HepG2 (cell line): ENCODE measurements around the gene GFPT1. TPM values are rescaled to one million over a fixed set of nuclear protein-coding genes. Genes with fewer than 3 reads are reported as not detected.

ENCODE experiments used
- BCL3 ChIP-seq: sonication (generic); formaldehyde crosslinking; IDR thresholded peaks from 2 replicates; pipeline ENCODE4 v1.5.1; 2020; ENCODE audit warnings: mild to moderate bottlenecking, missing genetic modification reagents, moderate library complexity
- BRCA1 ChIP-seq: sonication (generic); formaldehyde crosslinking; IDR thresholded peaks from 2 replicates; pipeline ENCODE4 v1.4.0; 2020; ENCODE audit warnings: missing genetic modification reagents
- CBFB ChIP-seq: sonication (generic); formaldehyde crosslinking; IDR thresholded peaks from 2 replicates; pipeline ENCODE4 v1.4.0; 2020; ENCODE audit warnings: missing genetic modification reagents
- CEBPG ChIP-seq: IDR thresholded peaks from 2 replicates; pipeline ENCODE4 v1.6.1; 2016
- ELF1 ChIP-seq: sonication (generic); formaldehyde crosslinking; IDR thresholded peaks from 2 replicates; pipeline ENCODE4 v1.4.0; 2020; ENCODE audit warnings: missing genetic modification reagents
- FOSL2 ChIP-seq: sonication (generic); formaldehyde crosslinking; IDR thresholded peaks from 2 replicates; pipeline ENCODE4 v1.4.0; 2020; ENCODE audit warnings: missing genetic modification reagents
- FOXO1 ChIP-seq: sonication (generic); formaldehyde crosslinking; IDR thresholded peaks from 2 replicates; pipeline ENCODE4 v1.4.0; 2020; ENCODE audit warnings: missing genetic modification reagents
- JDP2 ChIP-seq: sonication (generic); formaldehyde crosslinking; IDR thresholded peaks from 2 replicates; pipeline ENCODE4 v1.8.1; 2022; ENCODE audit warnings: missing genetic modification reagents, borderline replicate concordance
- KAT8 ChIP-seq: IDR thresholded peaks from 2 replicates; pipeline ENCODE4 v1.6.1; 2016; ENCODE audit warnings: missing genetic modification reagents, missing compliant biosample characterization
- MAF1 ChIP-seq: sonication (generic); formaldehyde crosslinking; IDR thresholded peaks from 2 replicates; pipeline ENCODE4 v1.5.0; 2020; ENCODE audit warnings: missing genetic modification reagents, borderline replicate concordance
- MTF2 ChIP-seq: sonication (generic); formaldehyde crosslinking; IDR thresholded peaks from 2 replicates; pipeline ENCODE4 v1.5.0; 2020; ENCODE audit warnings: missing genetic modification reagents, borderline replicate concordance
- NCOA2 ChIP-seq: sonication (generic); formaldehyde crosslinking; IDR thresholded peaks from 2 replicates; pipeline ENCODE4 v1.8.0; 2022; ENCODE audit warnings: inconsistent platforms
- NR0B2 ChIP-seq: sonication (generic); formaldehyde crosslinking; IDR thresholded peaks from 2 replicates; pipeline ENCODE4 v1.4.0; 2020; ENCODE audit warnings: mild to moderate bottlenecking, missing genetic modification reagents
- RFX1 ChIP-seq: fragments of 450-650 bp; IDR thresholded peaks from 2 replicates; pipeline ENCODE4 v1.6.1; 2017
- TSC22D2 ChIP-seq: sonication (generic); formaldehyde crosslinking; IDR thresholded peaks from 2 replicates; pipeline ENCODE4 v1.5.1; 2020; ENCODE audit warnings: missing genetic modification reagents, mild to moderate bottlenecking, borderline replicate concordance
- ZMYM3 ChIP-seq: sonication (generic); formaldehyde crosslinking; IDR thresholded peaks from 2 replicates; pipeline ENCODE4 v1.5.1; 2020; ENCODE audit warnings: mild to moderate bottlenecking, missing genetic modification reagents
- ZNF317 ChIP-seq: sonication (generic); formaldehyde crosslinking; IDR thresholded peaks from 2 replicates; pipeline ENCODE4 v1.5.0; 2020; ENCODE audit warnings: mild to moderate bottlenecking, missing genetic modification reagents
- ZNF407 ChIP-seq: sonication (generic); formaldehyde crosslinking; IDR thresholded peaks from one replicate; pipeline ENCODE4 v1.5.1; 2020; ENCODE audit warnings: mild to moderate bottlenecking, missing genetic modification reagents; ENCODE audit errors: not compliant biosample characterization
- ZNF772 ChIP-seq: sonication (generic); formaldehyde crosslinking; IDR thresholded peaks from 2 replicates; pipeline ENCODE4 v1.5.0; 2020; ENCODE audit warnings: mild to moderate bottlenecking, missing genetic modification reagents
- ZNF788 ChIP-seq: sonication (generic); formaldehyde crosslinking; IDR thresholded peaks from 2 replicates; pipeline ENCODE4 v1.5.0; 2020; ENCODE audit warnings: mild to moderate bottlenecking, missing genetic modification reagents, borderline replicate concordance
- ZNF792 ChIP-seq: IDR thresholded peaks from 2 replicates; pipeline ENCODE4 v1.6.1; 2016
- ZNF841 ChIP-seq: sonication (generic); formaldehyde crosslinking; IDR thresholded peaks from 2 replicates; pipeline ENCODE4 v1.8.1; 2023; ENCODE audit warnings: missing genetic modification reagents, borderline replicate concordance
- polyA plus RNA-seq, 8 experiments: library from polyadenylated mRNA; depleted of rRNA in 3 of 8; stranded (reverse) in 7 of 8; unstranded in 1 of 8; fragments of >200 nt; fragmentation: Illumina TruSeq in 4 of 8; extraction: Trizol in 4 of 8; gene quantifications; 2 replicates each; pipeline versions ENCODE4 v1.2.1 to v1.2.3, GENCODE V29; 2011 to 2016; ENCODE audit warnings: low read depth in 4 of 8, missing spikeins in 1 of 8, mixed read lengths in 1 of 8; ENCODE audit not compliant: insufficient read depth in 1 of 8
- total RNA-seq, 5 experiments: library from RNA; depleted of rRNA; stranded (reverse); fragments of >200 nt; fragmentation: Illumina TruSeq; extraction: Trizol; gene quantifications; 2 replicates each; pipeline ENCODE4 v1.2.3, GENCODE V29; 2016; ENCODE audit warnings: low read depth in 1 of 5

Gene GFPT1
- total and polyA plus RNA-seq, 2 of the 13 experiments (the other 11 are each of a cell fraction or from before 2014, with no cell fraction given) = 24.0 to 84.9 TPM

GRCh38 chr2:69272803-69273471, 114.1 kb downstream of the GFPT1 start (continued):
- TF ChIP-seq ZNF407 (CRISPR knock-in tag) (peak; percentile 39), ZNF841 (CRISPR knock-in tag) (no peak), FOSL2 (CRISPR knock-in tag) (peak; percentile 24), ELF1 (CRISPR knock-in tag) (peak; percentile 46; the same call in 1 of the 2 replicates), RFX1 (no peak), NCOA2 (CRISPR knock-in tag) (peak; percentile 53; the same call in 1 of the 2 replicates), MAF1 (no peak), ZNF788 (CRISPR knock-in tag) (peak; percentile 84; the same call in 1 of the 2 replicates), CEBPG (CRISPR knock-in tag) (peak; percentile 80), CBFB (CRISPR knock-in tag) (0 out of 2 replicates have a peak, but pooled peaks have one; percentile 29), ZNF772 (CRISPR knock-in tag) (peak; percentile 76; the same call in 1 of the 2 replicates), ZNF317 (CRISPR knock-in tag) (0 out of 2 replicates have a peak, but pooled peaks have one; percentile 41), BCL3 (CRISPR knock-in tag) (0 out of 2 replicates have a peak, but pooled peaks have one; percentile 56), NR0B2 (no peak), FOXO1 (CRISPR knock-in tag) (peak; percentile 18; the same call in 1 of the 2 replicates), KAT8 (CRISPR knock-in tag) (peak; percentile 52; the same call in 1 of the 2 replicates), BRCA1 (CRISPR knock-in tag) (no peak), ZNF792 (CRISPR knock-in tag) (peak; percentile 71; the same call in 1 of the 2 replicates), MTF2 (no peak), JDP2 (CRISPR knock-in tag) (no peak), ZMYM3 (CRISPR knock-in tag) (peak; percentile 68; the same call in 1 of the 2 replicates), TSC22D2 (CRISPR knock-in tag) (peak; percentile 83; the same call in 1 of the 2 replicates)
